Activated CD8-positive, alpha-beta T cell treated with anti-CD3 and anti-CD28 coated beads for 36 hours (primary cell): ENCODE data around the gene PDF. TPM values are rescaled to one million over a fixed set of nuclear protein-coding genes. Genes with fewer than 3 reads are reported as not detected.

Experiments
- ATAC-seq: fragments of 200-7000 bp; cut with Tn5 transposase; one replicate; pipeline ENCODE4 v1.10.0; 2021; ENCODE audit warnings: mild to moderate bottlenecking, moderate library complexity
- CTCF ChIA-PET: fragments of 350-600 bp; sonication (Branson Sonifier 250); formaldehyde crosslinking; loops from one replicate; lab custom pipeline; 2021; ENCODE audit warnings: antibody characterized with exemption; lab: Charles Lee
- POLR2A ChIA-PET: fragments of 350-600 bp; sonication (Branson Sonifier 250); formaldehyde crosslinking; loops from one replicate; lab custom pipeline; 2021; ENCODE audit warnings: antibody characterized with exemption; lab: Charles Lee
- DNase-seq: peaks from one replicate; pipeline ENCODE4 v3.0.0-alpha.2; 2020
- H3K27ac Mint-ChIP-seq: one replicate; pipeline ENCODE4 v1.8.0; 2021; ENCODE audit warnings: mild to moderate bottlenecking, mixed read lengths
- H3K27me3 Mint-ChIP-seq: one replicate; pipeline ENCODE4 v1.8.0; 2021; ENCODE audit warnings: mixed read lengths
- H3K36me3 Mint-ChIP-seq: one replicate; pipeline ENCODE4 v1.8.0; 2021; ENCODE audit warnings: low read depth, mixed read lengths
- H3K4me1 Mint-ChIP-seq: one replicate; pipeline ENCODE4 v1.8.0; 2021; ENCODE audit warnings: low read depth, mixed read lengths
- H3K4me3 Mint-ChIP-seq: one replicate; pipeline ENCODE4 v1.8.0; 2021; ENCODE audit warnings: mild to moderate bottlenecking, moderate library complexity, mixed read lengths
- H3K9me3 Mint-ChIP-seq: one replicate; pipeline ENCODE4 v1.8.0; 2021; ENCODE audit warnings: mixed read lengths
- CTCF ChIP-seq: fragments of 200-600 bp; IDR thresholded peaks from one replicate; pipeline ENCODE4 v1.8.0; 2022; ENCODE audit warnings: antibody characterized with exemption, mild to moderate bottlenecking
- intact Hi-C: fragments of 100-400 bp; cut with micrococcal nuclease; formaldehyde crosslinking; loops from one replicate; pipeline ENCODE4 v1.10.0; 2022
- total RNA-seq, 2 experiments: library from RNA; stranded (reverse); gene quantifications; one replicate each; pipeline ENCODE4 v1.2.3, GENCODE V29; 2021

Gene PDF
- total RNA-seq, 2 experiments from 2014 or later, result 16.1 to 19.5 TPM

- Mint-ChIP-seq H3K36me3 (peaks cover 46% of the 10 kb centered on the region), H3K27me3 (no peaks in the 10 kb centered on the region), H3K27ac (no peak overlapping the region), H3K4me3 (no peak overlapping the region), H3K9me3 (no peaks in the 10 kb centered on the region), H3K4me1 (peaks cover 33% of the 10 kb centered on the region)
- intact Hi-C loops, result no loop called here
- no peak for DNase-seq
- ChIA-PET CTCF (interaction anchor here (1.3 kb wide), 2 partner anchors 11 to 13 kb away, joined by 3 to 5 read pairs; no protein-coding TSS in a partner anchor), POLR2A (interaction anchor here (3.2 kb wide), 1 partner anchor 11 kb away, joined by 15 read pairs; the partner anchor contains the start of gene VPS4A)
- ATAC-seq, result no peak
- TF ChIP-seq CTCF, result no peak
Observed at GRCh38 chr16:69323415-69323814, 7.0 kb downstream of the PDF start.

- H3K36me3 Mint-ChIP-seq, result peaks cover 41% of the 10 kb centered on the region
- CTCF ChIA-PET, result no interaction called here
- intact Hi-C loops, result no loop called here
- no peaks in the 10 kb centered on the region for H3K27me3 Mint-ChIP-seq
- no peaks in the 10 kb centered on the region for H3K9me3 Mint-ChIP-seq
- POLR2A ChIA-PET, result interaction anchor here (0.6 to 3.2 kb wide), 2 partner anchors 10 to 403 kb away, joined by 3 to 15 read pairs; partner anchors contain the start of gene VPS4A
- peaks cover 27% of the 10 kb centered on the region for H3K4me1 Mint-ChIP-seq
- no peak overlapping the region for H3K27ac Mint-ChIP-seq
- DNase-seq, result no peak
- no peak for TF ChIP-seq CTCF
- no peak for ATAC-seq
- no peak overlapping the region for H3K4me3 Mint-ChIP-seq
Observed at GRCh38 chr16:69322343-69322742, 8.0 kb downstream of the PDF start.

- no peak for ATAC-seq
- peaks cover 40% of the 10 kb centered on the region for H3K36me3 Mint-ChIP-seq
- POLR2A ChIA-PET, result no interaction called here
- H3K4me1 Mint-ChIP-seq, result peaks cover 17% of the 10 kb centered on the region
- H3K27me3 Mint-ChIP-seq, result no peaks in the 10 kb centered on the region
- no peaks in the 10 kb centered on the region for H3K9me3 Mint-ChIP-seq
- no peak for TF ChIP-seq CTCF
- no peak overlapping the region for H3K27ac Mint-ChIP-seq
- intact Hi-C loops, result no loop called here
- no peak for DNase-seq
- CTCF ChIA-PET, result no interaction called here
- no peak overlapping the region for H3K4me3 Mint-ChIP-seq
Observed at GRCh38 chr16:69321080-69321479, 9.3 kb downstream of the PDF start.

- DNase-seq, result no peak
- no peaks in the 10 kb centered on the region for H3K9me3 Mint-ChIP-seq
- POLR2A ChIA-PET, result no interaction called here
- TF ChIP-seq CTCF, result no peak
- no peaks in the 10 kb centered on the region for H3K27me3 Mint-ChIP-seq
- peaks cover 14% of the 10 kb centered on the region for H3K4me1 Mint-ChIP-seq
- no peak for ATAC-seq
- peaks cover 36% of the 10 kb centered on the region for H3K36me3 Mint-ChIP-seq
- intact Hi-C loops, result no loop called here
- H3K27ac Mint-ChIP-seq, result no peak overlapping the region
- CTCF ChIA-PET, result no interaction called here
- no peak overlapping the region for H3K4me3 Mint-ChIP-seq
Observed at GRCh38 chr16:69320740-69321073, 9.7 kb downstream of the PDF start.

- intact Hi-C loops, result no loop called here
- Mint-ChIP-seq H3K27me3 (no peaks in the 10 kb centered on the region), H3K36me3 (peaks cover 33% of the 10 kb centered on the region), H3K4me1 (peaks cover 12% of the 10 kb centered on the region), H3K4me3 (no peak overlapping the region), H3K27ac (no peak overlapping the region), H3K9me3 (no peaks in the 10 kb centered on the region)
- DNase-seq (no peak), ATAC-seq (no peak)
- CTCF ChIA-PET, result no interaction called here
- TF ChIP-seq CTCF, result no peak
- POLR2A ChIA-PET, result no interaction called here
Observed at GRCh38 chr16:69319826-69320739, 10.3 kb downstream of the PDF start.
